ENCODE measurements around the gene ACOT8. TPM values are rescaled to one million over a fixed set of nuclear protein-coding genes. Genes with fewer than 3 reads are reported as not detected.

Gene ACOT8
- total and polyA plus RNA-seq, 4 donors: 24.7 to 34.3 (median 31.9) TPM

- Histone ChIP-seq H3K9me3 (ENCODE audit: control insufficient read depth in 4 of 4, insufficient read depth in 3 of 4, low read length in 3 of 4) (peaks cover 0 to 6% (median 0%) of the 10 kb centered on the region in 4 donors), H3K36me3 (ENCODE audit: control insufficient read depth in 4 of 4, insufficient read depth in 4 of 4, low read length in 4 of 4) (peaks cover 7 to 36% (median 18%) of the 10 kb centered on the region in 4 donors), H3K9ac (ENCODE audit: insufficient read depth in 1 of 2, low read length in 2 of 2) (no peak overlapping the region), H3K4me1 (ENCODE audit: control insufficient read depth in 5 of 5, insufficient read depth in 5 of 5, low read length in 5 of 5) (peaks cover 0 to 3% (median 0%) of the 10 kb centered on the region in 5 donors), H3K27ac (ENCODE audit: low read depth in 1 of 2, low read length in 1 of 2) (no peak overlapping the region), H3K27me3 (ENCODE audit: control insufficient read depth in 3 of 3, insufficient read depth in 3 of 3, low read length in 2 of 3) (no peaks in the 10 kb centered on the region), H3K4me3 (no peak overlapping the region)
- DNase-seq (no peak), ATAC-seq (ENCODE audit: insufficient read depth, low FRiP score) (no peak)
- TF ChIP-seq CTCF (IDR thresholded peaks at IDR 0.05; ENCODE audit: control extremely low read depth, extremely low read depth): no peak
- WGBS, 2 donors: 93 to 95% methylated on average over 8 of the region's 8 CpGs
Observed at GRCh38 chr20:45848969-45849582, 8.1 kb downstream of the ACOT8 start.

- Histone ChIP-seq H3K36me3 (ENCODE audit: control insufficient read depth in 4 of 4, insufficient read depth in 4 of 4, low read length in 4 of 4) (peaks cover 7 to 41% (median 24%) of the 10 kb centered on the region in 4 donors), H3K9me3 (ENCODE audit: control insufficient read depth in 4 of 4, insufficient read depth in 3 of 4, low read length in 3 of 4) (peaks cover 0 to 6% (median 0%) of the 10 kb centered on the region in 4 donors), H3K9ac (ENCODE audit: insufficient read depth in 1 of 2, low read length in 2 of 2) (no peak overlapping the region), H3K27me3 (ENCODE audit: control insufficient read depth in 3 of 3, insufficient read depth in 3 of 3, low read length in 2 of 3) (no peaks in the 10 kb centered on the region), H3K27ac (ENCODE audit: low read depth in 1 of 2, low read length in 1 of 2) (no peak overlapping the region), H3K4me3 (no peak overlapping the region), H3K4me1 (ENCODE audit: control insufficient read depth in 5 of 5, insufficient read depth in 5 of 5, low read length in 5 of 5) (peaks cover 0 to 3% (median 0%) of the 10 kb centered on the region in 5 donors)
- WGBS, 2 donors: 95 to 97% methylated on average over 8 of the region's 8 CpGs
- ATAC-seq (ENCODE audit: insufficient read depth, low FRiP score) (no peak), DNase-seq (no peak)
- TF ChIP-seq CTCF (IDR thresholded peaks at IDR 0.05; ENCODE audit: control extremely low read depth, extremely low read depth): no peak
Observed at GRCh38 chr20:45848421-45848820, 8.8 kb downstream of the ACOT8 start.

GRCh38 chr20:45845452-45845851, 11.7 kb downstream of the ACOT8 start:
- Histone ChIP-seq H3K4me3 (no peak overlapping the region), H3K36me3 (ENCODE audit: control insufficient read depth in 4 of 4, insufficient read depth in 4 of 4, low read length in 4 of 4) (peaks cover 23 to 43% (median 32%) of the 10 kb centered on the region in 4 donors), H3K4me1 (ENCODE audit: control insufficient read depth in 5 of 5, insufficient read depth in 5 of 5, low read length in 5 of 5) (peaks cover 0 to 5% (median 2%) of the 10 kb centered on the region in 5 donors), H3K9ac (ENCODE audit: insufficient read depth in 1 of 2, low read length in 2 of 2) (no peak overlapping the region), H3K27ac (ENCODE audit: low read depth in 1 of 2, low read length in 1 of 2) (no peak overlapping the region), H3K9me3 (ENCODE audit: control insufficient read depth in 4 of 4, insufficient read depth in 3 of 4, low read length in 3 of 4) (peaks cover 0 to 4% (median 0%) of the 10 kb centered on the region in 4 donors), H3K27me3 (ENCODE audit: control insufficient read depth in 3 of 3, insufficient read depth in 3 of 3, low read length in 2 of 3) (no peaks in the 10 kb centered on the region)
- ATAC-seq (ENCODE audit: insufficient read depth, low FRiP score) (no peak), DNase-seq (no peak)
- TF ChIP-seq CTCF (IDR thresholded peaks at IDR 0.05; ENCODE audit: control extremely low read depth, extremely low read depth): no peak
